ENCODE measurements around the gene RADIL.

RADIL gene

DNA sequence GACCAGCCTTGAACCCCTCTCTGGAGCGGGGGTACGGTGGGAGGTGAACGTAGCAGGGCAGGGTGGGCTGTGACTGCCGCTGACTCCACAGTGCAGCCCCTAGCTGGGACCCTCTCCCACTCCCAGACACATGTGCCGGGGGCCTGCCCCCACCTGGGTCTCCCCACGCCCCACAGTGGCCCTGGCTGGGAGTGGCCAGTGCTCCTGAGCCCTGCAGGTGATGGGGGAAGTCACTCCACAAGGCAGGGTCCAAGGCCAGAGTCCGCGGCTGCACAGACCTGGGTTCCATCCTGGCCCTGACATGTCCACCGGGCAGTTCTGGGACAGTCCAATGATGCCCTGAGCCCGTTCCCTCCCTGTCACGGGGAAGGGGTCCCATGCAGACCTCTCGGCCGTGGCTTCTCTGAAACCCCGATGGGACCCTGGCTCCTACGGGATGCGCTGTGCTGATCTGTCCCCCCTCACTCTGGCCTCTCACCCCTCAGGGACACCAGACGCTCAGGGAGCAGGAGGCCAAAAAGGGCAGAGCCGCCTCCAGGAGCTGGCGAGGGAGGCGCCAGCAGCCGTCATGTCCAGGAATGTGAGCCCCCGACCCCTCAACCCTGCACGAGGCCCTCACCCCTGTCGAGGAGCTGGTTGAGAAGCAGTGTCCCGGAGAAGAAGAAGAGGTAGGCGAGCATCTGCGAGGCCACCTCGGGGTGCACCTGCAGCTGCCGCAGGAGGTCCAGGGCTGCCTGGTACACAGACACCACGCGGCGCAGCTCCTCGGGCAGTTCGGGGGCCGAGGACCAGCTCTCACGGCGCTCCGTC is 67.7 kb downstream of the RADIL start:
- TF ChIP-seq CTCF (IDR thresholded peaks at IDR 0.05; ENCODE audit: insufficient read depth, low read depth, low read length, missing control alignments) = no peak
- no peak overlapping the region for H3K4me3 ChIP-seq (ENCODE audit: low read length)
- DNase-seq (ENCODE audit: low read depth) = no peak

DNA sequence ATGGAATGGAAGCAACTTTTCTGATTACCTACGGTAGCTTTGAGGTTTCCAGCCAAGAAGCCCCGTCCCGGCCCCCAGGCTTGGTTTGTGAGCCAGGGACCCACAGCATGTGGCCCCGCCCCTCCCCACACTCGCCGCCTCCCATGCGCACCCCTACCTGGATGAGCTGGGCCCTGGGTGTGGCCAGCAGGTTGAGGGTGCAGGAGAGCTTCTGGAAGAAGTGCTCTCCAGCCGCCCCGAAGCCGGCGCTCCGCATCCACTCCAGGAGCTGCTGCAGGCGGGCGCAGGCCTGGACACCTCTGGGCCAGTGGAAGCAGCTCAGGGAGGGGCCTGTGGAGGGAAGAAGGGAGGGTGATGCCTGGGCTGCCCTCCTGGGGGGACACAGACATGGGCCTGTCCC is 68.4 kb downstream of the RADIL start:
- TF ChIP-seq CTCF (IDR thresholded peaks at IDR 0.05; ENCODE audit: insufficient read depth, low read depth, low read length, missing control alignments) = no peak
- no peak for DNase-seq (ENCODE audit: low read depth)
- H3K4me3 ChIP-seq (ENCODE audit: low read length) = no peak overlapping the region

- no peak for TF ChIP-seq CTCF (IDR thresholded peaks at IDR 0.05; ENCODE audit: insufficient read depth, low read depth, low read length, missing control alignments)
- DNase-seq (ENCODE audit: low read depth) = no peak
- no peak overlapping the region for H3K4me3 ChIP-seq (ENCODE audit: low read length)
Observed at GRCh38 chr7:4814433-4814832, 69.1 kb downstream of the RADIL start.

DNA sequence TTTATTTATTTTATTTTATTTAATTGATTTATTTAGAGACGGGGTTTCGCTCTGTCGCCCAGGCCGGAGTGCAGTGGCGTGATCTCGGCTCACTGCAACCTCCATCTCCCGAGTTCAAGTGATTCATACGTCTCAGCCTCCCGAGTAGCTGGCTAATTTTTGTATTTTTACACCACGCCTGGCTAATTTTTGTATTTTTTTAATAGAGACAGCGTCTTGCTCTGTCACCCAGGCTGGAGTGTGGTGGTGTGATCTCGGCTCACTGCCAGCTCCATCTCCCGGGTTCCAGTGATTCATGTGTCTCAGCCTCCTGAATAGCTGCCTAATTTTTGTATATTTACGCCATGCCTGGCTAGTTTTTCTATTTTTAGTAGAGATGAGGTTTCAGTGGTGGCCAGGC is 73.8 kb downstream of the RADIL start:
- DNase-seq (ENCODE audit: low read depth) = no peak
- TF ChIP-seq CTCF (IDR thresholded peaks at IDR 0.05; ENCODE audit: insufficient read depth, low read depth, low read length, missing control alignments) = no peak

DNA sequence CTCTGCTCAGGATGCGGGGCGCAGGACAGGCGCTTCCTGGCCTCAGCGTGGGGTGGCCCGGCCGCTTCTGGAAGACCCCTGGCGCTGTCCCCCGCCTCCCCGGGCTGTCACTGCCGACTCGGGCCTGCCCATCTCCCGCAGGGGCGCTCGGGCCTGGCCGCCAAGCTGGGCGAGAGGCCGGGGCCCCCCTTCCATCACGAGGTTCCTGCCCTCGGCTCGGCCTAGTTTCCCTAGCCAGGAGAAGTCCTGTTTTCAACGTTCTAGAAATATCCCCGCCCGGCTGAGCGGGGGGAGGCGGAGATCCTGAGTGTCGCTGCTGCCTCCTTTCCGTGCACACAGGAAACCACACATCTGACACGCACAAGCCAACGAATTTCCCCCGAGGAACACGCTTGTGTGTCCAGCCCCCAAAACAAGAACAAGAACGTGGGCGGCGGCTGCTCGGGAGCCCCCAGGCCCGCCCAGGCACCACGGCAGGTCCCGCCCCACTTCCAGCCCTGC is 74.4 kb downstream of the RADIL start:
- no peak overlapping the region for H3K4me3 ChIP-seq (ENCODE audit: low read length)
- DNase-seq (ENCODE audit: low read depth) = no peak
- no peak for TF ChIP-seq CTCF (IDR thresholded peaks at IDR 0.05; ENCODE audit: insufficient read depth, low read depth, low read length, missing control alignments)

More for the DNA sequence above, 73.8 kb downstream of the RADIL start:
- no peak overlapping the region for H3K4me3 ChIP-seq (ENCODE audit: low read length)

DNA sequence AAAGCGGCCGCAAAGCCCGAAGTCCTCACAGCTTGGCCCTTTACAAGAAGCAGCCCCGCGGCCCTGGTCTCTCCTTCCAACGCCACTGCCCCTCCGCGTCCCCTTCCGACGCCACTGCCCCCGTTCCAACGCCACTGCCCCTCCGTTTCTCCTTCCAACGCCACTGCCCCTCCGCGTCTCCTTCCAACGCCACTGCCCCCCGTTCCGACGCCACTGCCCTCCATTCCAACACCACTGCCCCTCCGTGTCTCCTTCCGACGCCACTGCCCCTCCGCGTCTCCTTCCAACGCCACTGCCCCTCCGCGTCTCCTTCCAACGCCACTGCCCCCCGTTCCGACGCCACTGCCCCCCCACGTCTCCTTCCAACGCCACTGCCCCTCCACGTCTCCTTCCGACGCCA is 75.0 kb downstream of the RADIL start:
- TF ChIP-seq CTCF (IDR thresholded peaks at IDR 0.05; ENCODE audit: insufficient read depth, low read depth, low read length, missing control alignments) = no peak
- DNase-seq (ENCODE audit: low read depth) = no peak

GRCh38 chr7:4808026-4808425 is 75.5 kb downstream of the RADIL start:
- no peak for TF ChIP-seq CTCF (IDR thresholded peaks at IDR 0.05; ENCODE audit: insufficient read depth, low read depth, low read length, missing control alignments)

More for the DNA sequence above, 75.0 kb downstream of the RADIL start:
- no peak overlapping the region for H3K4me3 ChIP-seq (ENCODE audit: low read length)

More at GRCh38 chr7:4808026-4808425, 75.5 kb downstream of the RADIL start:
- no peak for DNase-seq (ENCODE audit: low read depth)
- H3K4me3 ChIP-seq (ENCODE audit: low read length) = no peak overlapping the region

Measured in epithelial cell of esophagus (primary cell).